Keratinocyte (primary cell): ENCODE results near the gene PIBF1. TPM values are rescaled to one million over a fixed set of nuclear protein-coding genes. Genes with fewer than 3 reads are reported as not detected.

ENCODE experiments used
- DNase-seq: peaks from one replicate; pipeline ENCODE4 v3.0.0-alpha.2; 2011; ENCODE audit warnings: low read depth, missing footprints, low spot score
- FAIRE-seq: peaks from 2 replicates; lab custom pipeline; 2011; peaks lifted over from hg19 to GRCh38; lab: Jason Lieb, UNC
- H2AFZ ChIP-seq: 2 replicates; pipeline ENCODE4 v1.6.0; 2012; ENCODE audit warnings: low read length, control low read depth, inconsistent platforms; ENCODE audit not compliant: control insufficient read depth
- H3K27ac ChIP-seq: 2 replicates; pipeline ENCODE4 v1.5.1; 2011; ENCODE audit warnings: low read length; ENCODE audit not compliant: control insufficient read depth, insufficient read depth
- H3K27me3 ChIP-seq: 3 replicates; pipeline ENCODE4 v1.6.0; 2011; ENCODE audit warnings: low read length; ENCODE audit not compliant: control insufficient read depth, insufficient read depth; ENCODE audit errors: extremely low read depth
- H3K36me3 ChIP-seq, 2 experiments: 2 replicates in 1 of 2; 3 replicates in 1 of 2; pipeline ENCODE4 v1.5.1; 2011; ENCODE audit warnings: low read length in 2 of 2, mild to moderate bottlenecking in 1 of 2; ENCODE audit not compliant: control insufficient read depth in 2 of 2, insufficient read depth in 2 of 2; ENCODE audit errors: extremely low read depth in 1 of 2
- H3K4me1 ChIP-seq: 3 replicates; pipeline ENCODE4 v1.5.1; 2011; ENCODE audit warnings: low read length; ENCODE audit not compliant: control insufficient read depth, insufficient read depth; ENCODE audit errors: extremely low read depth
- H3K4me2 ChIP-seq: 3 replicates; pipeline ENCODE4 v1.6.0; 2011; ENCODE audit warnings: low read depth, low read length; ENCODE audit not compliant: control insufficient read depth, insufficient read depth; ENCODE audit errors: extremely low read depth
- H3K4me3 ChIP-seq, 3 experiments: fragments of 200-600 bp in 1 of 3; sonication (generic) in 1 of 3; 2 replicates in 2 of 3; 3 replicates in 1 of 3; pipeline ENCODE4 v1.5.1; 2011 to 2016; ENCODE audit warnings: low read length in 3 of 3, mild to moderate bottlenecking in 3 of 3, control low read depth in 2 of 3, inconsistent platforms in 1 of 3, low read depth in 1 of 3, mixed read lengths in 1 of 3, mixed run types in 1 of 3, moderate library complexity in 1 of 3; ENCODE audit not compliant: control insufficient read depth in 2 of 3, insufficient read depth in 2 of 3; ENCODE audit errors: extremely low read depth in 1 of 3
- H3K79me2 ChIP-seq: 2 replicates; pipeline ENCODE4 v1.6.0; 2012; ENCODE audit warnings: low read length; ENCODE audit not compliant: control insufficient read depth, insufficient read depth
- H3K9ac ChIP-seq: 3 replicates; pipeline ENCODE4 v1.6.0; 2011; ENCODE audit warnings: low read length; ENCODE audit not compliant: control insufficient read depth, insufficient read depth; ENCODE audit errors: extremely low read depth
- H3K9me1 ChIP-seq: 3 replicates; pipeline ENCODE4 v1.6.0; 2011; ENCODE audit warnings: low read length; ENCODE audit not compliant: control insufficient read depth, insufficient read depth; ENCODE audit errors: extremely low read depth
- H3K9me3 ChIP-seq: 2 replicates; pipeline ENCODE4 v1.5.1; 2012; ENCODE audit warnings: low read depth, low read length; ENCODE audit not compliant: control insufficient read depth
- H4K20me1 ChIP-seq: 3 replicates; pipeline ENCODE4 v1.6.0; 2011; ENCODE audit warnings: low read length; ENCODE audit not compliant: control insufficient read depth, insufficient read depth; ENCODE audit errors: extremely low read depth
- EZH2 ChIP-seq: IDR thresholded peaks from one replicate; pipeline ENCODE4 v1.6.1; 2012; ENCODE audit warnings: inconsistent platforms, mild to moderate bottlenecking, low read length, moderate library complexity
- dilution Hi-C: fragments of 300-500 bp; cut with MboI; formaldehyde crosslinking; loops from one replicate; pipeline ENCODE4 v1.7.0; 2020; ENCODE audit warnings: low sequenced_read_pairs; ENCODE audit not compliant: extremely low pct_ligation_motif_present
- polyA plus RNA-seq, 5 experiments: library from polyadenylated mRNA; depleted of rRNA in 3 of 5; stranded (reverse) in 3 of 5; stranded (forward) in 1 of 5; unstranded in 1 of 5; fragments of >200 nt; gene quantifications; 1 replicate in 1 of 5; 2 replicates in 3 of 5; 3 replicates in 1 of 5; pipeline versions ENCODE4 v1.2.1 to v1.2.3, GENCODE V29; 2011 to 2012; ENCODE audit warnings: missing spikeins in 2 of 5, low read depth in 1 of 5, low replicate concordance in 1 of 5
- TF ChIP-seq, protein P1 (sequence below), 3 experiments: IDR thresholded peaks in 1 of 3; conservative IDR thresholded peaks in 1 of 3; optimal IDR thresholded peaks in 1 of 3; 2 replicates in 2 of 3; 3 replicates in 1 of 3; pipeline versions ENCODE3 to v1.5.1; 2011; ENCODE audit warnings: low read length in 3 of 3, mild to moderate bottlenecking in 3 of 3, moderate library complexity in 2 of 3, control low read depth in 1 of 3, inconsistent platforms in 1 of 3; ENCODE audit not compliant: insufficient read depth in 2 of 3; ENCODE audit errors: extremely low read depth in 1 of 3

PIBF1 gene
- polyA plus RNA-seq, 1 donor (not counting 4 experiments of a cell fraction or from before 2014, with no cell fraction given), result 9.1 TPM

DNA sequence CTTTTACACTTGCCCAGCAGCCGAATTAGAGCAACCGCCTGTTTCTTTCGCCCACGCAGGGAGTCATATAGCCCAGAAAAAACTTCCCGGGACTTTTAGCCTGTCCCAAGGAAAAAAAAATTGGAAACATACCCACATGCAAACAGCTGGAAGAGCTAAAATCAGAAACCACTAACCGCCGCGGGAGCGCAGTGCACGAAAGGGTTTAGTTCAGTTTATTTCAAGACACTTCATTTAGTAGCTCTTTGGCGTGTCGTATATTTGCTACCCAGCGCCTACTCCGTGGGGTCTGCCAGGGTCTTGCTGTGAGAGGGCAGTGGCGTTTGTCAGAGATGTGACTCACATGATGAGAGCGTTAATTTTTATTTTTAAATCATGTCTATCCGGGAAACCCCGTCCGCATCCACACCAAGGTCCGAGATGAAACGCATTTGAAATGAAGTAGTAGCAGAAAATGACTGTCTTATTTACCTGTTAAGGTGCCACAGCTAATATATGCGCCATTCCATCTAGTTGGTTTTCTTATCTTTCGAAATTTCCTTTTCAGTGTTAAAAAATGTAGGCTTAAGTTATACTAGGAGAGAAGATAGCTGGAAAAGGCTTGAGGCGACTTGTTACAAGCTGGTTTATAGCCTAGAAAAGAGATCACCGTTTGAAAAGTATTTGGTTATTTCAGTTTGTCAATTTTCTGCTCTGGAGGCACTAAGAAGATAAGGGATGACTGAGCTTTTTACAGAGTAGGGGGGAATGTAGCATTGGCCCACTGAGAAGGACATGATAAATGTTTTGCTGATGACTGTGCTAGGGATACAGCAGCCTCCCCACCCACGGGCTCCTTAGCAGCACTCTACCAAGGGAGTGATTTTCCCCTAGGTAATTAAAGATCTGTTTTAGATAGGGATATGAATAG lies 278.6 kb downstream of the PIBF1 start:
- Histone ChIP-seq H3K4me2 (peak overlapping the region; percentile 83), H3K4me3 (peak overlapping the region; percentile 71 to 97 (median 94)), H2AFZ (no peak overlapping the region), H4K20me1 (peaks cover 7% of the 10 kb centered on the region), H3K36me3 (peaks cover 7 to 31% of the 10 kb centered on the region in 2 experiments), H3K9me3 (no peaks in the 10 kb centered on the region), H3K4me1 (peaks cover 48% of the 10 kb centered on the region), H3K27ac (peak overlapping the region; percentile 97), H3K27me3 (no peaks in the 10 kb centered on the region), H3K79me2 (peaks cover 79% of the 10 kb centered on the region), H3K9me1 (no peaks in the 10 kb centered on the region), H3K9ac (peak overlapping the region; percentile 96)
- TF ChIP-seq EZH2, result no peak
- TF ChIP-seq, protein P1, sequence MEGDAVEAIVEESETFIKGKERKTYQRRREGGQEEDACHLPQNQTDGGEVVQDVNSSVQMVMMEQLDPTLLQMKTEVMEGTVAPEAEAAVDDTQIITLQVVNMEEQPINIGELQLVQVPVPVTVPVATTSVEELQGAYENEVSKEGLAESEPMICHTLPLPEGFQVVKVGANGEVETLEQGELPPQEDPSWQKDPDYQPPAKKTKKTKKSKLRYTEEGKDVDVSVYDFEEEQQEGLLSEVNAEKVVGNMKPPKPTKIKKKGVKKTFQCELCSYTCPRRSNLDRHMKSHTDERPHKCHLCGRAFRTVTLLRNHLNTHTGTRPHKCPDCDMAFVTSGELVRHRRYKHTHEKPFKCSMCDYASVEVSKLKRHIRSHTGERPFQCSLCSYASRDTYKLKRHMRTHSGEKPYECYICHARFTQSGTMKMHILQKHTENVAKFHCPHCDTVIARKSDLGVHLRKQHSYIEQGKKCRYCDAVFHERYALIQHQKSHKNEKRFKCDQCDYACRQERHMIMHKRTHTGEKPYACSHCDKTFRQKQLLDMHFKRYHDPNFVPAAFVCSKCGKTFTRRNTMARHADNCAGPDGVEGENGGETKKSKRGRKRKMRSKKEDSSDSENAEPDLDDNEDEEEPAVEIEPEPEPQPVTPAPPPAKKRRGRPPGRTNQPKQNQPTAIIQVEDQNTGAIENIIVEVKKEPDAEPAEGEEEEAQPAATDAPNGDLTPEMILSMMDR (optimal IDR thresholded peaks at IDR 0.05 in 1 of 3, IDR thresholded peaks at IDR 0.05 in 1 of 3, conservative IDR thresholded peaks at IDR 0.05 in 1 of 3; ENCODE audit: extremely low read depth in 1 of 3, insufficient read depth in 2 of 3, low read length in 3 of 3), result no peak
- DNase-seq (no peak), FAIRE-seq (peak; percentile 46)
- dilution Hi-C loops, result no loop called here

DNA sequence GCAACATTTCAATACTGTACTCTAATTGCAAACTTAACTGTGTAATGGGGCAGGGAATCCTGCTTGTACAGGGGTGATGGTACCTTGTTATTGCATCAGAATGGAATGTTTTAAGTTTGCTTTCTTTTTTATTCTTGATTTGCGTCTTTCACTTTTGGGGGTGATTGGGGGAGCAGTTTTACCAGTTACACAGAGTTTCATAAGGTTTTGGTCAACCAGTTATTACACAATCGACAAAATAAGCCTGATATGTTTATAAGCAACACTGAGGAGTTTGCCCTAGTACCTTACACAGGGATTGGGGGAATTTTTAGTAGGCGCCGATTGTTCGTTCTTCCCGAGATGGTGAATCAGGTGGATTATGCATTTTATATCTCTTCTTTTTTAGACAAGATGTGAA lies 279.5 kb downstream of the PIBF1 start:
- DNase-seq (no peak), FAIRE-seq (peak; percentile 44)
- Histone ChIP-seq H3K36me3 (peaks cover 8 to 31% of the 10 kb centered on the region in 2 experiments), H4K20me1 (peaks cover 7% of the 10 kb centered on the region), H3K9me3 (no peaks in the 10 kb centered on the region), H3K4me1 (peaks cover 47% of the 10 kb centered on the region), H3K27ac (peak overlapping the region; percentile 97), H3K4me3 (peak overlapping the region; percentile 71 to 97 (median 94)), H3K79me2 (peaks cover 88% of the 10 kb centered on the region), H3K9ac (peak overlapping the region; percentile 96), H3K27me3 (no peaks in the 10 kb centered on the region), H3K4me2 (peak overlapping the region; percentile 83), H3K9me1 (no peaks in the 10 kb centered on the region), H2AFZ (no peak overlapping the region)
- dilution Hi-C loops, result no loop called here
- TF ChIP-seq EZH2, result no peak
- TF ChIP-seq, protein P1 (optimal IDR thresholded peaks at IDR 0.05 in 1 of 3, IDR thresholded peaks at IDR 0.05 in 1 of 3, conservative IDR thresholded peaks at IDR 0.05 in 1 of 3; ENCODE audit: extremely low read depth in 1 of 3, insufficient read depth in 2 of 3, low read length in 3 of 3), result no peak
